ENCODE measurements around the gene CORO7.

CORO7 gene

DNA sequence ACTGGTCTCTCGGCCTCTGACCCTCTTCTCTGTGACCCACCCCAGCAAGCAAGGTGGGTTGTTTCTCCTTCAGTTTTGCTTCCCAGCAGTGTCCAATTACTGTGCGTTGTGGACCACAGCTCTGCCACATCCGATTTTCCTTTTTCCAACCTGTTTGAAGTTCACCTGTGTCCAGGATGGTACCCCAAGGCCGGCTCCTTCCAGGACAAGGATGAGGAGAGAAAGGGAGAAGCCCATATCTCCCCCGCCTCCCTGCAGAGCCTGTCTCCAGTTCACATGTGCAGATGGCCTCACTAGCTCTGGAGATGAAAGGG lies 44.5 kb upstream of the CORO7 start:
- Histone ChIP-seq H4K20me1 (ENCODE audit: insufficient read depth, low read length) (peaks cover 10% of the 10 kb centered on the region), H3K27me3 (ENCODE audit: insufficient read depth, low read length, poor library complexity) (no peaks in the 10 kb centered on the region), H3K79me2 (ENCODE audit: insufficient read depth, low read length) (no peaks in the 10 kb centered on the region), H3K4me2 (ENCODE audit: insufficient read depth, low read length) (no peak overlapping the region), H3K27ac (ENCODE audit: low read length) (no peak overlapping the region), H2AFZ (ENCODE audit: low read depth, low read length) (no peak overlapping the region), H3K4me3 (ENCODE audit: low read depth in 1 of 2, low read length in 2 of 2) (no peak overlapping the region), H3K4me1 (ENCODE audit: insufficient read depth, low read length) (no peaks in the 10 kb centered on the region), H3K9me3 (ENCODE audit: insufficient read depth, low read length, severe bottlenecking) (no peaks in the 10 kb centered on the region), H3K36me3 (ENCODE audit: insufficient read depth, low read length) (peaks cover 68% of the 10 kb centered on the region), H3K9ac (ENCODE audit: low read depth, low read length) (no peak overlapping the region)
- DNase-seq: no peak
- ATAC-seq (ENCODE audit: insufficient read depth, low read depth): 0 out of 3 replicates have a peak, but pooled peaks have one; percentile 16
- no peak for TF ChIP-seq CTCF (IDR thresholded peaks at IDR 0.05; ENCODE audit: borderline replicate concordance, extremely low read depth, low read length, poor library complexity, severe bottlenecking)
- TF ChIP-seq EZH2 (IDR thresholded peaks at IDR 0.05; ENCODE audit: borderline replicate concordance, low read depth, low read length, severe bottlenecking): no peak

DNA sequence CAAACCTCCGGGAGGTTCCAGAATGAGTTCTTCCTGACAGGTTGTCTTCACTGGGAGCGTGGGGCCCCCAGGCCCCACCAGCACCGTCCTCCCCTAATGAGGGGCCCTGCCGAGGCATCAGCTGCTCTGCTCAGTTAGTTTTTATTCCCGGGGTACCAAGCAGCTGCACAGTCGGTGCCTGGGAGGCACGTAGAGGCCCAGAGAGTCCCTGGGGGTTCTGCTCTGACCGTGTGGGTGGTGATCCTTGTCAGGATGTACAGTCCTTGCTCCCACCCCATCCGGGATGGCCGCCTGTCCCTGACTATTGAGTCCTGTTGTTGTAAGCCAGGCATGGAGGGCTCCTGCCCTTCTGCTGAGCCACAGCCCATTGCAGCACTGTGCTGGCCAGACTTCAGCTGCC lies 39.6 kb upstream of the CORO7 start:
- H3K27ac ChIP-seq (ENCODE audit: low read length): no peak overlapping the region
- H3K9ac ChIP-seq (ENCODE audit: low read depth, low read length): no peak overlapping the region
- H4K20me1 ChIP-seq (ENCODE audit: insufficient read depth, low read length): peaks cover 23% of the 10 kb centered on the region
- no peaks in the 10 kb centered on the region for H3K9me3 ChIP-seq (ENCODE audit: insufficient read depth, low read length, severe bottlenecking)
- H3K4me2 ChIP-seq (ENCODE audit: insufficient read depth, low read length): no peak overlapping the region
- no peak for TF ChIP-seq CTCF (IDR thresholded peaks at IDR 0.05; ENCODE audit: borderline replicate concordance, extremely low read depth, low read length, poor library complexity, severe bottlenecking)
- no peak for TF ChIP-seq EZH2 (IDR thresholded peaks at IDR 0.05; ENCODE audit: borderline replicate concordance, low read depth, low read length, severe bottlenecking)
- H3K4me1 ChIP-seq (ENCODE audit: insufficient read depth, low read length): no peaks in the 10 kb centered on the region
- no peak overlapping the region for H3K4me3 ChIP-seq (ENCODE audit: low read depth in 1 of 2, low read length in 2 of 2)
- H3K27me3 ChIP-seq (ENCODE audit: insufficient read depth, low read length, poor library complexity): no peaks in the 10 kb centered on the region
- no peak overlapping the region for H2AFZ ChIP-seq (ENCODE audit: low read depth, low read length)
- DNase-seq (no peak), ATAC-seq (ENCODE audit: insufficient read depth, low read depth) (no peak)
- no peaks in the 10 kb centered on the region for H3K79me2 ChIP-seq (ENCODE audit: insufficient read depth, low read length)
- H3K36me3 ChIP-seq (ENCODE audit: insufficient read depth, low read length): peaks cover 77% of the 10 kb centered on the region

- no peak overlapping the region for H3K4me3 ChIP-seq (ENCODE audit: low read depth in 1 of 2, low read length in 2 of 2)
- no peak overlapping the region for H2AFZ ChIP-seq (ENCODE audit: low read depth, low read length)
- no peak for ATAC-seq (ENCODE audit: insufficient read depth, low read depth)
- no peaks in the 10 kb centered on the region for H3K4me1 ChIP-seq (ENCODE audit: insufficient read depth, low read length)
- no peaks in the 10 kb centered on the region for H3K27me3 ChIP-seq (ENCODE audit: insufficient read depth, low read length, poor library complexity)
- H3K79me2 ChIP-seq (ENCODE audit: insufficient read depth, low read length): no peaks in the 10 kb centered on the region
- no peak overlapping the region for H3K4me2 ChIP-seq (ENCODE audit: insufficient read depth, low read length)
- H3K9me3 ChIP-seq (ENCODE audit: insufficient read depth, low read length, severe bottlenecking): no peaks in the 10 kb centered on the region
- H3K27ac ChIP-seq (ENCODE audit: low read length): no peak overlapping the region
- H4K20me1 ChIP-seq (ENCODE audit: insufficient read depth, low read length): peaks cover 23% of the 10 kb centered on the region
- H3K36me3 ChIP-seq (ENCODE audit: insufficient read depth, low read length): peaks cover 83% of the 10 kb centered on the region
- H3K9ac ChIP-seq (ENCODE audit: low read depth, low read length): no peak overlapping the region
- TF ChIP-seq EZH2 (IDR thresholded peaks at IDR 0.05; ENCODE audit: borderline replicate concordance, low read depth, low read length, severe bottlenecking) (no peak), CTCF (IDR thresholded peaks at IDR 0.05; ENCODE audit: borderline replicate concordance, extremely low read depth, low read length, poor library complexity, severe bottlenecking) (no peak)
- no peak for DNase-seq
Observed at GRCh38 chr16:4455081-4455480, 38.7 kb upstream of the CORO7 start.

DNA sequence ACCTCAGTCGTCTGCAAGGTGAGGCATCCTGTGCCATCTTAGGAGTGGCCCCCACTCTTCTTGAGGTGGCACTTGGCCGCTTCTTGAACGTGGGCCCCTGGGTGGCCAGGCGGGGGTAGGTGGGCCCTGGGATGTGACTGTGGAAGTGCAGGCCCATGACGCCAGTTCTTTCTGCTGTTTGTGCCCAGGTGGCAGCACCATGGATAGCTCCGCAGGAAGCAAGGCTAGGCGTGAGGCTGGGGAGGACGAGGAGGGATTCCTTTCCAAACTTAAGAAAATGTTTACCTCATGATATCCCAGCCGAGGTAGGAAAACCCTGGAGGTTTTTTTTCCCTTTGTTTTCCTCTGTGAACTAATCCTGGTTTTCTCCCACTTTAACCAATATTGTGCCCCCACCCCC lies 38.2 kb upstream of the CORO7 start:
- H4K20me1 ChIP-seq (ENCODE audit: insufficient read depth, low read length): peaks cover 23% of the 10 kb centered on the region

More for the DNA sequence above, 38.2 kb upstream of the CORO7 start:
- Histone ChIP-seq H3K9ac (ENCODE audit: low read depth, low read length) (no peak overlapping the region), H3K27ac (ENCODE audit: low read length) (no peak overlapping the region), H3K4me3 (ENCODE audit: low read depth in 1 of 2, low read length in 2 of 2) (no peak overlapping the region), H3K9me3 (ENCODE audit: insufficient read depth, low read length, severe bottlenecking) (no peaks in the 10 kb centered on the region), H3K4me2 (ENCODE audit: insufficient read depth, low read length) (no peak overlapping the region), H3K36me3 (ENCODE audit: insufficient read depth, low read length) (peaks cover 87% of the 10 kb centered on the region), H3K27me3 (ENCODE audit: insufficient read depth, low read length, poor library complexity) (no peaks in the 10 kb centered on the region), H3K4me1 (ENCODE audit: insufficient read depth, low read length) (no peaks in the 10 kb centered on the region), H3K79me2 (ENCODE audit: insufficient read depth, low read length) (no peaks in the 10 kb centered on the region), H2AFZ (ENCODE audit: low read depth, low read length) (no peak overlapping the region)
- TF ChIP-seq CTCF (IDR thresholded peaks at IDR 0.05; ENCODE audit: borderline replicate concordance, extremely low read depth, low read length, poor library complexity, severe bottlenecking): no peak
- no peak for TF ChIP-seq EZH2 (IDR thresholded peaks at IDR 0.05; ENCODE audit: borderline replicate concordance, low read depth, low read length, severe bottlenecking)
- peak; percentile 59 for ATAC-seq (ENCODE audit: insufficient read depth, low read depth)
- peak; percentile 47 for DNase-seq
